AG04450 (cell line): ENCODE results near the gene FIBCD1. TPM values are rescaled to one million over a fixed set of nuclear protein-coding genes. Genes with fewer than 3 reads are reported as not detected.
A peak's percentile ranks its signal among the peaks of the same experiment; 100 is the strongest.

Experiments
- CTCF ChIA-PET: fragments of 300-600, 350-600 bp; formaldehyde crosslinking; extraction: SDS; loops from one replicate; lab custom pipeline; 2022; ENCODE audit warnings: antibody characterized with exemption, inconsistent platforms; lab: Charles Lee
- POLR2A ChIA-PET: fragments of 350-600 bp; formaldehyde crosslinking; extraction: SDS; loops from one replicate; lab custom pipeline; 2021; ENCODE audit warnings: antibody characterized with exemption, inconsistent platforms; lab: Yijun Ruan, JAX
- DNase-seq: peaks from one replicate; pipeline ENCODE4 v3.0.0-alpha.2; 2011; ENCODE audit warnings: low read depth, low spot score
- H3K27ac ChIP-seq: one replicate; pipeline ENCODE4 v1.5.1; 2012; ENCODE audit warnings: low read depth, low read length, control low read depth
- H3K27me3 ChIP-seq: one replicate; pipeline ENCODE4 v1.6.0; 2012; ENCODE audit warnings: low read length; ENCODE audit not compliant: control insufficient read depth, insufficient read depth
- H3K4me3 ChIP-seq: 2 replicates; pipeline ENCODE4 v1.5.1; 2011; ENCODE audit warnings: mild to moderate bottlenecking, low read depth, low read length, control low read depth
- H3K9me3 ChIP-seq: 2 replicates; pipeline ENCODE4 v1.5.1; 2012; ENCODE audit warnings: low read length; ENCODE audit not compliant: control insufficient read depth, insufficient read depth
- polyA plus RNA-seq: library from polyadenylated mRNA; depleted of rRNA; stranded (reverse); fragments of >200 nt; gene quantifications from 2 replicates; pipeline ENCODE4 v1.2.3, GENCODE V29; 2011
- TF ChIP-seq, protein P1 (sequence below): IDR thresholded peaks from 2 replicates; pipeline ENCODE4 v1.5.1; 2011; ENCODE audit warnings: low read depth, low read length, control low read depth, inconsistent platforms

The FIBCD1 gene
- polyA plus RNA-seq, 1 experiment = 2.2 TPM

DNA sequence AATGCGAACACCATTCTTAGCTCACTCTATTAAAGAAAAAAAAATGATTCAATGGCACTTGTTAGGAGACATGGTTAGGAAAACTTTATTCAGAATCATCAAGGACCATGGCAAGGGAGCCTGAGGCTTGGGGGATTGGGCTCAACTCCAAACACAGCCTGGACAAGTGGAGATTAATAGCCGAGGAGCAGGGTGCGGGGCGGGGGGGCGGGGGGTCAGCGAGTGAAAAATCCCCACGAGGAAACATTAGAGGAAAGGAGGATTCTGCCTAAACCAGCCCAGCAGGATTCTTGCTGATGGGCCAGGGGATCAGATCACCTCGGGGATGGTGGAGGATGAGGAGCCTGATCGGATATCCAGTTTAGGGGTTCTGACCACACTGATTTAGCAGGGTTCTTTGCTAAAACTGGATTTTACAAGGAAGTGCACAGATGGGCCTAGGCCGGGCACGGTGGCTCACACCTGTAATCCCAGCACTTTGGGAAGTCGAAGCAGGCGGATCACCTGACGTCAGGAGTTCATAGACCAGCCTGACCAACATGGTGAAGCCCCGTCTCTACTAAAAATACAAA is 24.4 kb upstream of the FIBCD1 start:
- Histone ChIP-seq H3K27ac (no peak overlapping the region), H3K4me3 (no peak overlapping the region), H3K9me3 (peaks cover 21% of the 10 kb centered on the region), H3K27me3 (no peaks in the 10 kb centered on the region)
- TF ChIP-seq, protein P1, sequence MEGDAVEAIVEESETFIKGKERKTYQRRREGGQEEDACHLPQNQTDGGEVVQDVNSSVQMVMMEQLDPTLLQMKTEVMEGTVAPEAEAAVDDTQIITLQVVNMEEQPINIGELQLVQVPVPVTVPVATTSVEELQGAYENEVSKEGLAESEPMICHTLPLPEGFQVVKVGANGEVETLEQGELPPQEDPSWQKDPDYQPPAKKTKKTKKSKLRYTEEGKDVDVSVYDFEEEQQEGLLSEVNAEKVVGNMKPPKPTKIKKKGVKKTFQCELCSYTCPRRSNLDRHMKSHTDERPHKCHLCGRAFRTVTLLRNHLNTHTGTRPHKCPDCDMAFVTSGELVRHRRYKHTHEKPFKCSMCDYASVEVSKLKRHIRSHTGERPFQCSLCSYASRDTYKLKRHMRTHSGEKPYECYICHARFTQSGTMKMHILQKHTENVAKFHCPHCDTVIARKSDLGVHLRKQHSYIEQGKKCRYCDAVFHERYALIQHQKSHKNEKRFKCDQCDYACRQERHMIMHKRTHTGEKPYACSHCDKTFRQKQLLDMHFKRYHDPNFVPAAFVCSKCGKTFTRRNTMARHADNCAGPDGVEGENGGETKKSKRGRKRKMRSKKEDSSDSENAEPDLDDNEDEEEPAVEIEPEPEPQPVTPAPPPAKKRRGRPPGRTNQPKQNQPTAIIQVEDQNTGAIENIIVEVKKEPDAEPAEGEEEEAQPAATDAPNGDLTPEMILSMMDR = no peak
- DNase-seq = no peak
- ChIA-PET POLR2A (no interaction called here), CTCF (interaction anchor here (0.6 to 0.7 kb wide), 2 partner anchors 35 to 84 kb away, joined by 3 to 5 read pairs; no protein-coding TSS in a partner anchor)

DNA sequence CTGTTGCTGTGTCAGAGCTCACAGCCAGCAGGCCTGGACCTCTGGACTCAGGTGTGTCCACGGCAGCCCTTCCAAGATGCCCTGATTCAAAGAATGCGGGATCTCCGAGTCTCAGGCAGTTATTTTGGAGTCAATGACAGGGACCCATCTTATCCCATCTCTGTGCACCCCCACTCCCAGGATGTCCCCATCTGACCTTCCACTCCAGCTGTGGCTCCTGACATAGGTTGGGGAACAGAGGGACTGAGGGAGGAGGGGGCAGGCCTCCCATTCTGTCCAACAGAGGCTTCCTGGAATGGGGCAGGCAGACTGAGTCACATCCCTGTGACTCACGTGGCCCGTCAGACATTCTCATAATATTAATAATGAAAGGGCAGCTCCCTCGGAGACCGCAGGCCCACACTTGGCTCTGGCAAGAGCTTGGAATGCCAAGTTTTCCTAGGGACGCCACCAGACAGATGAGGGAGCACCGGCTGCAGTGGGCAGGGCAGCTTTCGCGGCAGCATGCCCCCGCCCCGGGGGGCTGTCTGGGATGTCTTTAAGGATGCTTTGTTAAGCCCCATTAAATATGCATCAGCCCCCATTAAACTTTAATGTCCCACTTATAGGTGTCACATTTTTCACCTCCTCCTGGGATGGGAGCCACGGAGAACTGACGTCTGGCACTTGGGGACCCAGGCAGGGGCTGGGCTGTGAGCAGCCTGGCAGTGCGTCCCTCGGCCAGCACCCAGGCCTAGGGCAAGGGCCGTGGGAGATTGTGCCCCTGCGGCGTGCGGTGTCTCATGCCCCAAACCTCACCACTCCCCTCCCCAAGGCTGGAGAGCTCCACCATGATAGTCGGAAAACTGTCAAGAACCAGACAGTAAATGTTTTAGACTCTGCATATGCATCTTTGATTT is 23.6 kb upstream of the FIBCD1 start:
- CTCF ChIA-PET = interaction anchor here (0.6 to 1.1 kb wide), 4 partner anchors 36 to 261 kb away, joined by 3 to 5 read pairs (median 3); no protein-coding TSS in a partner anchor
- peak overlapping the region; percentile 47 for H3K27ac ChIP-seq
- H3K27me3 ChIP-seq = no peaks in the 10 kb centered on the region

DNA sequence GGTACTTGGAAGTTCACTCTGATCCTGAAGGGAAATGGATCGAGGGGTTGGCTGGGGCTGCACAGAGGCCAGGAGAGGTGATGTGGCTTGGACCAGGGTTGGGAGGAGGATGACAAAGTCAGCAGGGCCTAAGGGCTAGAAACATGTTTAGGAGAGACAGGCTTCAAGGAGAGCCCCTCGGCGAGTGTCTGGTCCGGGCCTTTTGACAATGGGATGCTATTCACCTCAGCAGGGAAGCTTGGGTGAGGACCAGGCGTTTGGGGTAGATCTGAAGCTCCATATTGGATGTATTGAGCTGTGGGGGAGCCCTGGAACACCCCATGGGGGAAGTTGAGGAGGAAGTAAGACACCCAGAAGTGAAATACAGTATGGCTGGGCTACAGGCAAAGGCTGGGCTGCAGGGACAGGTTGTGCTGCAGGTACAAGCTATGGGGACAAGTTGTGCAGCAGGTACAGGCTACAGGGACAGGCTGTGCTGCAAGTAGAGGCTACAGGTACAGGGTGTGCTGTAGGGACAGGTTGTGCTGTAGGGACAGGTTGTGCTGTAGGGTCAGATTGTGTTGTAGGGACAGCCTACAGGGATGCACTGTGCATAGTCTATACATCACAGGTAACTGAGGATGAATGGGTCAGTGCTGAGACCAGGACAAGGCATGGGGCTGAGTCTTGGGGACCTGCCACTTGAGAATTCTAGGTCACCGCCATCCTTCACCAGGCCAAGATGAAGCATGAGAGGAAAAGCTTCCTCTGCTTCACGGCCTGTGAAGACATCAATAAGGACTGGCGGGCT is 22.7 kb upstream of the FIBCD1 start:
- Histone ChIP-seq H3K4me3 (no peak overlapping the region), H3K9me3 (peaks cover 21% of the 10 kb centered on the region), H3K27me3 (no peaks in the 10 kb centered on the region), H3K27ac (no peak overlapping the region)
- ChIA-PET CTCF (interaction anchor here (1.1 to 1.5 kb wide), 2 partner anchors 92 to 260 kb away, joined by 3 to 5 read pairs; no protein-coding TSS in a partner anchor), POLR2A (no interaction called here)
- DNase-seq = no peak
- TF ChIP-seq, protein P1 = no peak

More for the DNA sequence above, 23.6 kb upstream of the FIBCD1 start:
- DNase-seq = peak; percentile 81
- Histone ChIP-seq H3K9me3 (peaks cover 21% of the 10 kb centered on the region), H3K4me3 (no peak overlapping the region)
- POLR2A ChIA-PET = interaction anchor here (0.6 to 1.0 kb wide), 2 partner anchors 30 to 31 kb away, joined by 3 read pairs; no protein-coding TSS in a partner anchor
- TF ChIP-seq, protein P1 = no peak

DNA sequence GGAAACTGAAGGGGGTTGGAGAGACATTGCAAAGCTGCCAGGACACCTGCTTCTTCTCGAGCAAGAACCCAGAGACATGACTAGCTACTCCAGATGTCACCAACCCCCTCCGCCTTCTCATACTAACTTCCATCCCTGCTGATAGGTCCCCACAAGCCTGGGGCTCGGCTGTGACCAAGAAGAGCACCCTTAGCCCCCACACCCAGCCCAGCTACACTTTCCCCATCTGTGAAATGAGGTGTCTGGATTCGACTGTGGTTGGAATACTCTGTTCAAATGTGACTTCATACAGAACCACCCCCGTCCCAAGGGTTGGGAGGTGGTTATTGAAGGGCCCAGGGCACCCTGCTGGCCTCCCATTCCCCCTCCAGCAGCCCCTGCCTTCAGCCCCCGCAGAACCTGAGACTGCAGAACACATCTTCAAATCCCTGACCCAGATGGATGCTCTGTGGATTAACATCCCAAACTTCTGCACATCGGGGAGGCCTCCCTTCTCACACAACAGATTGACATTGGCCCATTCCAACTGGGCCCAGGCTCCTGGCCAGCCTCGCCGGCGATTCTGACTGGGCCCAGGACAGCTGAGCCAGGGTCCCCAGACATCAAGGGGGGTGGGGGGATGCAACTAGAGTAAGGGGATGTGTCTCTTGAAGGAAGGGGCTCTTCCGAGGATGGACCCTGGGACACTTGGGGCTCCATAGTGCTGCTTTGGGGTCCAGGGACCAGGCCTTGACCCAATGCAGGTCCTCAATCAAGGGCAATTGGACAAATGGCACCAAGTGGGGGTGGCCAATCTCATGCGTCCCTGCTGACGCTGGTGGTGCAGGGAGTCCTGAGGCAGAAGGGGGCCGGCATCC is 21.7 kb upstream of the FIBCD1 start:
- ChIA-PET CTCF (interaction anchor here (1.5 kb wide), 1 partner anchor 93 kb away, joined by 5 read pairs; no protein-coding TSS in a partner anchor), POLR2A (no interaction called here)
- peaks cover 21% of the 10 kb centered on the region for H3K9me3 ChIP-seq
- no peak overlapping the region for H3K4me3 ChIP-seq
- TF ChIP-seq, protein P1 = no peak
- no peak overlapping the region for H3K27ac ChIP-seq
- no peak for DNase-seq
- H3K27me3 ChIP-seq = peaks cover 6% of the 10 kb centered on the region
